Measurements from ENCODE around the gene SCRT2.

SCRT2 gene

DNA sequence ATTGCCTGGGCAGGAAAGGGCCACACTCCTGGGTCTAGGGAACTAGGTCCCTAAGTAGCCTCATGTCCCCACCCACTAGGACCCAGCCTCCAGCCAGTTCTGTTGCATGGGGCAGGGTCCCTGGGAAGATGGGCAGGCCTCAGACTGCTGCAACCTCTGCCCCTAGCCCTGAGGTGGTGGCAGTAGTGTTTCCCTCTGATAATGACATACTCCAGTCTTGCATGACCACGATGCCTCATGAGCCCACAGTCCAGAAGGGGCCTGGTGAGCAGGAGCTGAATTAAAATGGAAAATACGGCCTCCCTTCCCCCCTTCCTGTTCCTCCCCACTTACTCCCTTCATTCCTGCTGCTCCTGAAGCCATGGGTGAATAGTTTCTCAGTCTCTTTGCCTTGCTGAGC is 36.0 kb upstream of the SCRT2 start:
- no CpG with 5 or more reads among the region's 2 CpGs for WGBS (ENCODE audit: insufficient coverage, insufficient read length)
- H3K27me3 ChIP-seq (ENCODE audit: control insufficient read depth, insufficient read depth, low read length): peaks cover 9% of the 10 kb centered on the region
- no peak overlapping the region for H3K4me3 ChIP-seq (ENCODE audit: low read length)
- H3K4me1 ChIP-seq (ENCODE audit: control insufficient read depth, insufficient read depth, low read length): no peaks in the 10 kb centered on the region
- no peak for DNase-seq (ENCODE audit: low read depth, low spot score)
- H3K36me3 ChIP-seq (ENCODE audit: control insufficient read depth, insufficient read depth, low read length): no peaks in the 10 kb centered on the region
- no peak overlapping the region for H3K27ac ChIP-seq (ENCODE audit: low read length)
- H3K9me3 ChIP-seq (ENCODE audit: control insufficient read depth, insufficient read depth, low read length): no peaks in the 10 kb centered on the region

DNA sequence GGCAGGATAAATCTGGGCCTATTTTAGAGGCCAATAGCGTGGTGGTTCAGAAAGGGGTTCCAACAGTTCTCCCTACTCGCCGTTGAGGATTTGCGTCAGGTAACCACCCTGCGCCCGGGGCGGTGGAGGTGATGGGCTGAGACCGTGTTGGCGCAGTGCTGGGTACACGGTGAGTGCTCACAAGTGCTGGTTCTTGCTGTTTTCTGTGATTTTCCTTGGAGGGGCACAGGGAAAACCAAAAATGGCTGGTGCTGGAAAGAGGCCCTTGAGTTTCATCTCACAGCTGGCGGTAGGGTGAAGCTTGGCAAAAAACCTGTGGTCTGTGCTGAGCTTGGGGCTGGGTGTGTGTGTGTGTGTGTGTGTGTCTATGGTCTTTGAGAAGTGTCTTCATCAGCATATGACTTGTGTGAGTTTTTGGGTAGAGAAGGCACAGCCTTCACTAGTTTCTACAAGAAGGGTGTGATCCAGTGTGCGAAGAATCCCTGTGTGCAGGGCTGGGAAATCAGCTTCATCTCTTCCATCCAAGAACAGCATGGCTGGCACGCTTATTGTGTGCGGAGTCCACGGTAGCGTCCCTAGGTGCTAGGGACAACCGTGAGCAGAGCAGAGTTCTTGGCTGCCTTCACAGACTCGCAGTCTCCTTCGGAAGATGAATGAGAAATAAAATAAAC is 35.3 kb upstream of the SCRT2 start:
- Histone ChIP-seq H3K9me3 (ENCODE audit: control insufficient read depth, insufficient read depth, low read length) (no peaks in the 10 kb centered on the region), H3K36me3 (ENCODE audit: control insufficient read depth, insufficient read depth, low read length) (no peaks in the 10 kb centered on the region), H3K4me3 (ENCODE audit: low read length) (no peak overlapping the region), H3K27me3 (ENCODE audit: control insufficient read depth, insufficient read depth, low read length) (peaks cover 9% of the 10 kb centered on the region), H3K4me1 (ENCODE audit: control insufficient read depth, insufficient read depth, low read length) (peaks cover 2% of the 10 kb centered on the region; the same call in 1 of the 2 replicates), H3K27ac (ENCODE audit: low read length) (no peak overlapping the region)
- DNase-seq (ENCODE audit: low read depth, low spot score): no peak
- no CpG with 5 or more reads among the region's 19 CpGs for WGBS (ENCODE audit: insufficient coverage, insufficient read length)

DNA sequence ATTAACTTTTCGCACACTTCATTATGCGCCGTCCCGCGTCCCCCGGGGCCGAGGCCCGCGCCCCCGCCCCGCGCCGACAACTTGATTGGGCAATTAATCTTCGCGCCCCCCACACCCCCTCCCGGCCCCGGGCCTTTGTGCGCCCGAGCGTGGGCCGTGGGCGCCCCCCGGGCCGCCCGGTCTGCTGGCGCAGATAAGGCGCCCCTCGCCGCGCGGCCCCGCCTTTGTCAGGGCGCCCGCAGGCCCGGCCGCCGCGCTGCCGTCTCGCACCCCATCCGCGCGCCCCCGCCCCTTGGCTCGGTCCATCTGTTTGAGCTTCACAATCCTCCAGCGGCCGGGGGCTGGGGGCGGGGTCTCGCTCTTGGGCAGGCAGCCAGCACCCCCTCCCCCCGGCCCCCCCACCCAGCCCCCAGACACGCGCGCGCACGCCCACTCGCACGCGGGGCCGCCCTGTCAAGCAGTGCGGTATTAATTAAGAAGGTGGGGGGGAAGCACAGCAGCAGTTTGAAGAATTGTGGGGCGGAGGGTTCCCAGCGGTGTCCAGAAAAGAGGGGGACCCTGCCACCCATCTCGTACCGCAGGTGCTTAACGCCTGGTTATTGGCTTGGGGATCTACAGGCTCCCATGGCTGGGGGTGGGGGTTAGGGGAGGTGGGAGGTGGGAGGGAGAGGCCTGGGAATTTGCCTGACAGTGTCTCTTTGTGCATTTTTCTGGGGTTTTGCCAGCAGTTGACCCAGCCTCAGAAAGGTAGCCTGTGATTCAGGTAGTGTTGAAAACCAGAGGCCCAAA is 34.6 kb upstream of the SCRT2 start:
- no peak overlapping the region for H3K27ac ChIP-seq (ENCODE audit: low read length)
- DNase-seq (ENCODE audit: low read depth, low spot score): no peak
- peaks cover 2% of the 10 kb centered on the region; the same call in 1 of the 2 replicates for H3K4me1 ChIP-seq (ENCODE audit: control insufficient read depth, insufficient read depth, low read length)
- H3K27me3 ChIP-seq (ENCODE audit: control insufficient read depth, insufficient read depth, low read length): peaks cover 9% of the 10 kb centered on the region
- WGBS (ENCODE audit: insufficient coverage, insufficient read length): no CpG with 5 or more reads among the region's 65 CpGs
- no peaks in the 10 kb centered on the region for H3K36me3 ChIP-seq (ENCODE audit: control insufficient read depth, insufficient read depth, low read length)
- peak overlapping the region; percentile 35; the same call in 1 of the 2 replicates for H3K4me3 ChIP-seq (ENCODE audit: low read length)
- no peaks in the 10 kb centered on the region for H3K9me3 ChIP-seq (ENCODE audit: control insufficient read depth, insufficient read depth, low read length)

GRCh38 chr20:709423-709822 is 33.8 kb upstream of the SCRT2 start:
- H3K4me1 ChIP-seq (ENCODE audit: control insufficient read depth, insufficient read depth, low read length): peaks cover 2% of the 10 kb centered on the region; the same call in 1 of the 2 replicates
- peak overlapping the region; percentile 35; the same call in 1 of the 2 replicates for H3K4me3 ChIP-seq (ENCODE audit: low read length)
- peaks cover 9% of the 10 kb centered on the region for H3K27me3 ChIP-seq (ENCODE audit: control insufficient read depth, insufficient read depth, low read length)
- no peak overlapping the region for H3K27ac ChIP-seq (ENCODE audit: low read length)
- DNase-seq (ENCODE audit: low read depth, low spot score): no peak
- no CpG with 5 or more reads among the region's 20 CpGs for WGBS (ENCODE audit: insufficient coverage, insufficient read length)
- no peaks in the 10 kb centered on the region for H3K36me3 ChIP-seq (ENCODE audit: control insufficient read depth, insufficient read depth, low read length)
- no peaks in the 10 kb centered on the region for H3K9me3 ChIP-seq (ENCODE audit: control insufficient read depth, insufficient read depth, low read length)

DNA sequence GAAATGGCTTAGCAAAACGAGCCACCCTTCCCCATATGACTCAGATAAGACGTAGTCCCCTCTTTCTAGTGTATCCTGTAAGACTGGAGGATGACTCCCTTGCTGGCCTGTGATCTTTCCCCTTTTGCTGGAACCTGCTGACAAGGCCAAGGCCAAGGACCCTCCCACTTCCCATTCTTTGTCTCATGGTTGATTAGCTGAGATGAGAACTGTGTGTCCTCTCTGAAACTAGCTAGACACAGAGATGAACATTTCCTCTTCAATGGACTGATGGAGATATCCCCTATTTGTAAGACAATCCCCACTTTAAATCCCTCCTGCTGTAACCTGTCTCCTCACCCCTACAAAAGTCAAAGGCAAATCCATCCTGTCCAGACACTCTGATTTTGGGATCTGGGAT is 33.4 kb upstream of the SCRT2 start:
- DNase-seq (ENCODE audit: low read depth, low spot score): no peak
- Histone ChIP-seq H3K27ac (ENCODE audit: low read length) (no peak overlapping the region), H3K4me1 (ENCODE audit: control insufficient read depth, insufficient read depth, low read length) (peaks cover 2% of the 10 kb centered on the region; the same call in 1 of the 2 replicates), H3K36me3 (ENCODE audit: control insufficient read depth, insufficient read depth, low read length) (no peaks in the 10 kb centered on the region), H3K27me3 (ENCODE audit: control insufficient read depth, insufficient read depth, low read length) (peaks cover 9% of the 10 kb centered on the region), H3K4me3 (ENCODE audit: low read length) (no peak overlapping the region; the same call in 1 of the 2 replicates), H3K9me3 (ENCODE audit: control insufficient read depth, insufficient read depth, low read length) (no peaks in the 10 kb centered on the region)
- WGBS (ENCODE audit: insufficient coverage, insufficient read length): no CpG with 5 or more reads among the region's 2 CpGs

DNA sequence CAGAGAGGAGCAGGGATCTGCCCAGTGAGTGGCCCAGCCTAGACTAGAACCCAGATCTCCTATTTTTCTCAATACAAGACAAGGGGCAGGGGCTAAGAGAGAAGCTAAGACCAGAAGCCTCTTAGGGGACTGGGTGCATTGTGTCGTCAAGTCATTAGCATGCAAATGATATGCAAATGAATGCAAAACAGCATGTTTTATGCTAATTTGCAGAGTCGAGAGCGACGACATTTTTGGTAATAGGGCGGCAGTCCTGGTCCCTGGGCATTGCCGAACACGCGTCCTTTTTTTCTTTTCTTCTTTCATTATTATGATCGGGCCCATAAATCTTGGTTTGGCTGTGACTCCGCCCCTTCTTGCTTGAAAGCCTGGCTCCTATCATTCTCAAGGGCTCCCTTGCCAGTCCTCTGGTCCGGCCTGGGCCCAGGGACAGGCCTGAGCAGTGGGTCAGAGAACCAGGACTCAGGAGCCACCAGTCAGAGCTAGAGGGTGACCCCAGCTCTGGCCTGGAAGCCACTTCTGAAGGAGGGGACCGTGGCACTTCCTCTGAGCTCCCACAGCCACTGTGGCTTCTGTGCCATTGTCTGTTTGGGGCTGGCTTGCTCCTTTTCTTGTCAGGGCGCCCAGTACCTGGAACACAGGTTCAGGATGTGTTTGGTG is 32.0 kb upstream of the SCRT2 start:
- Histone ChIP-seq H3K9me3 (ENCODE audit: control insufficient read depth, insufficient read depth, low read length) (no peaks in the 10 kb centered on the region), H3K4me1 (ENCODE audit: control insufficient read depth, insufficient read depth, low read length) (peaks cover 2% of the 10 kb centered on the region; the same call in 1 of the 2 replicates), H3K36me3 (ENCODE audit: control insufficient read depth, insufficient read depth, low read length) (no peaks in the 10 kb centered on the region), H3K4me3 (ENCODE audit: low read length) (no peak overlapping the region), H3K27ac (ENCODE audit: low read length) (no peak overlapping the region), H3K27me3 (ENCODE audit: control insufficient read depth, insufficient read depth, low read length) (peaks cover 9% of the 10 kb centered on the region)
- no CpG with 5 or more reads among the region's 13 CpGs for WGBS (ENCODE audit: insufficient coverage, insufficient read length)
- DNase-seq (ENCODE audit: low read depth, low spot score): no peak

- peaks cover 9% of the 10 kb centered on the region for H3K27me3 ChIP-seq (ENCODE audit: control insufficient read depth, insufficient read depth, low read length)
- no peak overlapping the region for H3K27ac ChIP-seq (ENCODE audit: low read length)
- no peak overlapping the region for H3K4me3 ChIP-seq (ENCODE audit: low read length)
- peaks cover 2% of the 10 kb centered on the region; the same call in 1 of the 2 replicates for H3K4me1 ChIP-seq (ENCODE audit: control insufficient read depth, insufficient read depth, low read length)
- WGBS (ENCODE audit: insufficient coverage, insufficient read length): no CpG with 5 or more reads among the region's 8 CpGs
- H3K9me3 ChIP-seq (ENCODE audit: control insufficient read depth, insufficient read depth, low read length): no peaks in the 10 kb centered on the region
- H3K36me3 ChIP-seq (ENCODE audit: control insufficient read depth, insufficient read depth, low read length): no peaks in the 10 kb centered on the region
- no peak for DNase-seq (ENCODE audit: low read depth, low spot score)
These were observed 30.8 kb upstream of the SCRT2 start for GRCh38 chr20:706366-706885.

DNA sequence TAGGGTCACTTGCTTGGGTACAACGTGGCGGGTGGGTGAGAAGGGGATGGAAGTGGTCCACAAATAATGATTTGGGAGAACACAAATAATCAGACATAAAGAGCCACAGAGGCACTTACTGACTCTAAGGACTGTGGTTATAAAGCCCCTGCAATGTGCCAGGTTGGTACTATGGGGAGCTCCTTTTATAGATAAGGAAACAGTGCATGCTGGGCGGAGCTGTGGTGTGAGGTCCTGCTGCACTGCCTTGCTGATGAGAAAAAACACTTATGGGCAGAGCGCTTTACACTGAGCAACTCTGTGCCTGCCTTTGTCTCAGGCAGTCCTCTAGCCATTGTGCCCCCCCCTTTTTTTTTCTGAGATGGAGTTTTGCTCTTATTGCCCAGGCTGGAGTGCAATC is 29.1 kb upstream of the SCRT2 start:
- DNase-seq (ENCODE audit: low read depth, low spot score): no peak
- H3K27me3 ChIP-seq (ENCODE audit: control insufficient read depth, insufficient read depth, low read length): peaks cover 9% of the 10 kb centered on the region
- H3K9me3 ChIP-seq (ENCODE audit: control insufficient read depth, insufficient read depth, low read length): no peaks in the 10 kb centered on the region
- H3K36me3 ChIP-seq (ENCODE audit: control insufficient read depth, insufficient read depth, low read length): no peaks in the 10 kb centered on the region
- H3K27ac ChIP-seq (ENCODE audit: low read length): no peak overlapping the region
- WGBS (ENCODE audit: insufficient coverage, insufficient read length): no CpG with 5 or more reads among the region's 4 CpGs
- H3K4me1 ChIP-seq (ENCODE audit: control insufficient read depth, insufficient read depth, low read length): peaks cover 7% of the 10 kb centered on the region
- H3K4me3 ChIP-seq (ENCODE audit: low read length): no peak overlapping the region

DNA sequence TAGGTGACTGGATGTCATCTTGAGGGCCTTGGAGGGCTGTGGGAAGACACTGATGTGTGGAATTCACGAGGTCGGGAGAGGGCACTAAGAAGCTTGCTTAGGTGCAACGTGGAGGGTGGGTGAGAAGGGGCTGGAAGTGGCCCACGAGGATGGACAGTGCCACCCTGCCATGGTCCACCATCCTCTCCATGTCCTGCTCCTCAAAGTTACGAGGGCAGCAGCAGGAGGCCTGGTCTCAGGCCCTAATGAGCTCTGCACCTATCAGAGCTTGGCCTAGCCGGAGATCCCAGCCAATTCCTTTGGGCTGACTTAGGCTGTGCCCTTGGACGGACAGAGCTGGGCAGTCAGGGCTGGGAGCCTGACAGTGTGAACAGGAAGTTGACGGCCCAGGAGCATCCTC is 27.8 kb upstream of the SCRT2 start:
- H3K9me3 ChIP-seq (ENCODE audit: control insufficient read depth, insufficient read depth, low read length): no peaks in the 10 kb centered on the region
- no CpG with 5 or more reads among the region's 8 CpGs for WGBS (ENCODE audit: insufficient coverage, insufficient read length)
- H3K27ac ChIP-seq (ENCODE audit: low read length): no peak overlapping the region
- no peaks in the 10 kb centered on the region for H3K36me3 ChIP-seq (ENCODE audit: control insufficient read depth, insufficient read depth, low read length)
- peaks cover 12% of the 10 kb centered on the region for H3K4me1 ChIP-seq (ENCODE audit: control insufficient read depth, insufficient read depth, low read length)
- H3K4me3 ChIP-seq (ENCODE audit: low read length): no peak overlapping the region
- H3K27me3 ChIP-seq (ENCODE audit: control insufficient read depth, insufficient read depth, low read length): no peaks in the 10 kb centered on the region
- DNase-seq (ENCODE audit: low read depth, low spot score): no peak

- Histone ChIP-seq H3K4me1 (ENCODE audit: control insufficient read depth, insufficient read depth, low read length) (peaks cover 12% of the 10 kb centered on the region), H3K4me3 (ENCODE audit: low read length) (no peak overlapping the region), H3K36me3 (ENCODE audit: control insufficient read depth, insufficient read depth, low read length) (no peaks in the 10 kb centered on the region), H3K27ac (ENCODE audit: low read length) (no peak overlapping the region), H3K9me3 (ENCODE audit: control insufficient read depth, insufficient read depth, low read length) (no peaks in the 10 kb centered on the region), H3K27me3 (ENCODE audit: control insufficient read depth, insufficient read depth, low read length) (no peaks in the 10 kb centered on the region)
- no CpG with 5 or more reads among the region's 2 CpGs for WGBS (ENCODE audit: insufficient coverage, insufficient read length)
- no peak for DNase-seq (ENCODE audit: low read depth, low spot score)
These were observed 27.4 kb upstream of the SCRT2 start for GRCh38 chr20:703006-703405.

Data from iPS DF 6.9 (cell line).